ENCODE results near the gene SLX9. TPM values are rescaled to one million over a fixed set of nuclear protein-coding genes. Genes with fewer than 3 reads are reported as not detected.

The SLX9 gene
- polyA plus RNA-seq, 1 donor (not counting 4 experiments of a cell fraction or from before 2014, with no cell fraction given), result 21.8 TPM

GRCh38 chr21:44993321-44994046 lies 53.7 kb downstream of the SLX9 start:
- Histone ChIP-seq H3K4me2 (ENCODE audit: control insufficient read depth, extremely low read depth, insufficient read depth, low read depth, low read length) (no peak overlapping the region), H3K79me2 (ENCODE audit: control insufficient read depth, insufficient read depth, low read length) (no peaks in the 10 kb centered on the region), H3K9me3 (ENCODE audit: control insufficient read depth, low read depth, low read length) (no peaks in the 10 kb centered on the region), H4K20me1 (ENCODE audit: control insufficient read depth, extremely low read depth, insufficient read depth, low read length) (no peaks in the 10 kb centered on the region), H3K27ac (ENCODE audit: control insufficient read depth, insufficient read depth, low read length) (no peak overlapping the region), H3K4me1 (ENCODE audit: control insufficient read depth, extremely low read depth, insufficient read depth, low read length) (peaks cover 15% of the 10 kb centered on the region), H3K9ac (ENCODE audit: control insufficient read depth, extremely low read depth, insufficient read depth, low read length) (no peak overlapping the region), H3K4me3 (ENCODE audit: control insufficient read depth in 2 of 3, extremely low read depth in 1 of 3, insufficient read depth in 2 of 3, low read depth in 1 of 3, low read length in 3 of 3) (no peak overlapping the region), H3K36me3 (ENCODE audit: control insufficient read depth in 2 of 2, extremely low read depth in 1 of 2, insufficient read depth in 2 of 2, low read length in 2 of 2) (no peaks in the 10 kb centered on the region), H2AFZ (ENCODE audit: control insufficient read depth, low read length) (no peak overlapping the region), H3K27me3 (ENCODE audit: control insufficient read depth, extremely low read depth, insufficient read depth, low read length) (no peaks in the 10 kb centered on the region), H3K9me1 (ENCODE audit: control insufficient read depth, extremely low read depth, insufficient read depth, low read length) (no peaks in the 10 kb centered on the region)
- FAIRE-seq, result no peak
- TF ChIP-seq EZH2 (IDR thresholded peaks at IDR 0.05; ENCODE audit: low read length) (no peak), CTCF (optimal IDR thresholded peaks at IDR 0.05 in 1 of 3, IDR thresholded peaks at IDR 0.05 in 1 of 3, conservative IDR thresholded peaks at IDR 0.05 in 1 of 3; ENCODE audit: extremely low read depth in 1 of 3, insufficient read depth in 2 of 3, low read length in 3 of 3) (no peak)
- DNase-seq (ENCODE audit: low read depth, low spot score), result no peak
- dilution Hi-C loops (cut with MboI; ENCODE audit: extremely low pct_ligation_motif_present, low sequenced_read_pairs), result no loop called here

- dilution Hi-C loops (cut with MboI; ENCODE audit: extremely low pct_ligation_motif_present, low sequenced_read_pairs), result no loop called here
- H3K4me3 ChIP-seq (ENCODE audit: control insufficient read depth in 2 of 3, extremely low read depth in 1 of 3, insufficient read depth in 2 of 3, low read depth in 1 of 3, low read length in 3 of 3), result no peak overlapping the region
- no peak overlapping the region for H2AFZ ChIP-seq (ENCODE audit: control insufficient read depth, low read length)
- peaks cover 4% of the 10 kb centered on the region for H3K27me3 ChIP-seq (ENCODE audit: control insufficient read depth, extremely low read depth, insufficient read depth, low read length)
- no peak for TF ChIP-seq CTCF (optimal IDR thresholded peaks at IDR 0.05 in 1 of 3, IDR thresholded peaks at IDR 0.05 in 1 of 3, conservative IDR thresholded peaks at IDR 0.05 in 1 of 3; ENCODE audit: extremely low read depth in 1 of 3, insufficient read depth in 2 of 3, low read length in 3 of 3)
- TF ChIP-seq EZH2 (IDR thresholded peaks at IDR 0.05; ENCODE audit: low read length), result no peak
- no peaks in the 10 kb centered on the region for H4K20me1 ChIP-seq (ENCODE audit: control insufficient read depth, extremely low read depth, insufficient read depth, low read length)
- DNase-seq (ENCODE audit: low read depth, low spot score), result peak; percentile 30
- no peaks in the 10 kb centered on the region for H3K9me3 ChIP-seq (ENCODE audit: control insufficient read depth, low read depth, low read length)
- no peak overlapping the region for H3K27ac ChIP-seq (ENCODE audit: control insufficient read depth, insufficient read depth, low read length)
- no peaks in the 10 kb centered on the region for H3K36me3 ChIP-seq (ENCODE audit: control insufficient read depth in 2 of 2, extremely low read depth in 1 of 2, insufficient read depth in 2 of 2, low read length in 2 of 2)
- peaks cover 15% of the 10 kb centered on the region for H3K4me1 ChIP-seq (ENCODE audit: control insufficient read depth, extremely low read depth, insufficient read depth, low read length)
- no peak overlapping the region for H3K9ac ChIP-seq (ENCODE audit: control insufficient read depth, extremely low read depth, insufficient read depth, low read length)
- no peaks in the 10 kb centered on the region for H3K9me1 ChIP-seq (ENCODE audit: control insufficient read depth, extremely low read depth, insufficient read depth, low read length)
- no peak for FAIRE-seq
- H3K79me2 ChIP-seq (ENCODE audit: control insufficient read depth, insufficient read depth, low read length), result no peaks in the 10 kb centered on the region
- H3K4me2 ChIP-seq (ENCODE audit: control insufficient read depth, extremely low read depth, insufficient read depth, low read depth, low read length), result peak overlapping the region; percentile 16
These were observed 54.3 kb downstream of the SLX9 start for GRCh38 chr21:44994047-44994694.

Measured in keratinocyte (primary cell).